Activated B cell treated with CpG ODN at 0.5 μM for 24 hours (primary cell): ENCODE measurements around the gene TRIP10. TPM values are rescaled to one million over a fixed set of nuclear protein-coding genes. Genes with fewer than 3 reads are reported as not detected.

Experiments
- ATAC-seq: fragments of 200-7000 bp; cut with Tn5 transposase; one replicate; pipeline ENCODE4 v1.10.0; 2021; ENCODE audit warnings: low read depth, mild to moderate bottlenecking, moderate library complexity
- CTCF ChIA-PET: fragments of 350-600 bp; sonication (Branson Sonifier 250); formaldehyde crosslinking; loops from one replicate; lab custom pipeline; 2021; ENCODE audit warnings: antibody characterized with exemption; lab: Charles Lee
- POLR2A ChIA-PET: fragments of 350-600 bp; sonication (Branson Sonifier 250); formaldehyde crosslinking; loops from one replicate; lab custom pipeline; 2021; ENCODE audit warnings: antibody characterized with exemption; lab: Charles Lee
- DNase-seq: peaks from one replicate; pipeline ENCODE4 v3.0.0; 2022
- H3K27ac Mint-ChIP-seq: one replicate; pipeline ENCODE4 v1.8.0; 2020; ENCODE audit warnings: mixed read lengths
- H3K27me3 Mint-ChIP-seq: one replicate; pipeline ENCODE4 v1.8.0; 2021; ENCODE audit warnings: mixed read lengths
- H3K36me3 Mint-ChIP-seq: one replicate; pipeline ENCODE4 v1.8.0; 2021; ENCODE audit warnings: low read depth, mixed read lengths
- H3K4me1 Mint-ChIP-seq: one replicate; pipeline ENCODE4 v1.8.0; 2021; ENCODE audit warnings: mixed read lengths
- H3K4me3 Mint-ChIP-seq: one replicate; pipeline ENCODE4 v1.8.0; 2020; ENCODE audit warnings: mild to moderate bottlenecking, mixed read lengths
- H3K9me3 Mint-ChIP-seq: one replicate; pipeline ENCODE4 v1.8.0; 2020; ENCODE audit warnings: mixed read lengths
- CTCF ChIP-seq: fragments of 200-600 bp; IDR thresholded peaks from one replicate; pipeline ENCODE4 v1.8.0; 2022; ENCODE audit warnings: antibody characterized with exemption, mild to moderate bottlenecking
- intact Hi-C: fragments of 100-400 bp; cut with micrococcal nuclease; formaldehyde crosslinking; loops from one replicate; pipeline ENCODE4 v1.15.1; 2024
- total RNA-seq: library from RNA; stranded (reverse); gene quantifications from 2 replicates; pipeline ENCODE4 v1.2.3, GENCODE V29; 2022

Gene TRIP10
- total RNA-seq, 1 donor from 2014 or later, result 101 TPM

- CTCF ChIA-PET, result no interaction called here
- POLR2A ChIA-PET, result no interaction called here
- no peak overlapping the region for H3K27ac Mint-ChIP-seq
Observed at GRCh38 chr19:6699935-6700334, 39.5 kb upstream of the TRIP10 start.

GRCh38 chr19:6700586-6701316 is 38.7 kb upstream of the TRIP10 start:
- Mint-ChIP-seq H3K9me3 (no peaks in the 10 kb centered on the region), H3K27ac (no peak overlapping the region), H3K4me3 (no peak overlapping the region), H3K27me3 (peaks cover 1% of the 10 kb centered on the region), H3K36me3 (no peaks in the 10 kb centered on the region), H3K4me1 (no peaks in the 10 kb centered on the region)
- ATAC-seq (no peak), DNase-seq (no peak)
- intact Hi-C loops, result no loop called here
- no peak for TF ChIP-seq CTCF
- CTCF ChIA-PET, result no interaction called here
- POLR2A ChIA-PET, result interaction anchor here (0.5 kb wide), 1 partner anchor 122 kb away, joined by 4 read pairs; no protein-coding TSS in a partner anchor

More at GRCh38 chr19:6699935-6700334, 39.5 kb upstream of the TRIP10 start:
- Mint-ChIP-seq H3K36me3 (no peaks in the 10 kb centered on the region), H3K9me3 (no peaks in the 10 kb centered on the region), H3K27me3 (no peaks in the 10 kb centered on the region), H3K4me1 (no peaks in the 10 kb centered on the region), H3K4me3 (no peak overlapping the region)
- TF ChIP-seq CTCF, result no peak
- intact Hi-C loops, result no loop called here
- no peak for ATAC-seq
- DNase-seq, result no peak

GRCh38 chr19:6705931-6706632 is 33.4 kb upstream of the TRIP10 start:
- Mint-ChIP-seq H3K27me3 (peaks cover 26% of the 10 kb centered on the region), H3K27ac (no peak overlapping the region), H3K36me3 (no peaks in the 10 kb centered on the region), H3K4me3 (no peak overlapping the region), H3K9me3 (no peaks in the 10 kb centered on the region), H3K4me1 (peaks cover 8% of the 10 kb centered on the region)
- intact Hi-C loops, result no loop called here
- ATAC-seq (no peak), DNase-seq (no peak)
- ChIA-PET POLR2A (no interaction called here), CTCF (no interaction called here)
- no peak for TF ChIP-seq CTCF

GRCh38 chr19:6706633-6706958 is 32.9 kb upstream of the TRIP10 start:
- Mint-ChIP-seq H3K4me3 (no peak overlapping the region), H3K4me1 (peaks cover 8% of the 10 kb centered on the region), H3K27ac (no peak overlapping the region), H3K9me3 (no peaks in the 10 kb centered on the region), H3K27me3 (peaks cover 32% of the 10 kb centered on the region), H3K36me3 (no peaks in the 10 kb centered on the region)
- intact Hi-C loops, result no loop called here
- DNase-seq (no peak), ATAC-seq (no peak)
- TF ChIP-seq CTCF, result no peak
- ChIA-PET CTCF (no interaction called here), POLR2A (no interaction called here)

- POLR2A ChIA-PET, result no interaction called here
- Mint-ChIP-seq H3K27me3 (peaks cover 33% of the 10 kb centered on the region), H3K4me1 (peaks cover 8% of the 10 kb centered on the region), H3K4me3 (no peak overlapping the region), H3K9me3 (no peaks in the 10 kb centered on the region), H3K36me3 (no peaks in the 10 kb centered on the region), H3K27ac (no peak overlapping the region)
- ATAC-seq (no peak), DNase-seq (no peak)
- TF ChIP-seq CTCF, result no peak
- CTCF ChIA-PET, result no interaction called here
- intact Hi-C loops, result no loop called here
Observed at GRCh38 chr19:6707011-6707657, 32.3 kb upstream of the TRIP10 start.
